ENCODE data around the gene FOXL1.

Gene FOXL1

GRCh38 chr16:86608301-86608747, 30.0 kb downstream of the FOXL1 start:
- DNase-seq, result no peak

- DNase-seq, result no peak
Measured at GRCh38 chr16:86609115-86609514, 30.8 kb downstream of the FOXL1 start.

- DNase-seq, result no peak
Measured at GRCh38 chr16:86609661-86610060, 31.3 kb downstream of the FOXL1 start.

- DNase-seq, result peak; percentile 2
Measured at GRCh38 chr16:86610779-86611524, 32.6 kb downstream of the FOXL1 start.

GRCh38 chr16:86611525-86611855, 33.1 kb downstream of the FOXL1 start:
- DNase-seq, result no peak

GRCh38 chr16:86611941-86612340, 33.6 kb downstream of the FOXL1 start:
- DNase-seq, result no peak

GRCh38 chr16:86614699-86615098, 36.4 kb downstream of the FOXL1 start:
- no peak for DNase-seq

GRCh38 chr16:86616906-86617305, 38.6 kb downstream of the FOXL1 start:
- no peak for DNase-seq

- DNase-seq, result no peak
Measured at GRCh38 chr16:86618431-86619238, 40.3 kb downstream of the FOXL1 start.

GRCh38 chr16:86619239-86619794, 41.0 kb downstream of the FOXL1 start:
- DNase-seq, result no peak

- no peak for DNase-seq
Measured at GRCh38 chr16:86620184-86620583, 41.8 kb downstream of the FOXL1 start.

- DNase-seq, result no peak
Measured at GRCh38 chr16:86621966-86622365, 43.6 kb downstream of the FOXL1 start.

GRCh38 chr16:86622700-86623615, 44.6 kb downstream of the FOXL1 start:
- no peak for DNase-seq

- no peak for DNase-seq
Measured at GRCh38 chr16:86625029-86625428, 46.7 kb downstream of the FOXL1 start.

GRCh38 chr16:86625821-86626220, 47.5 kb downstream of the FOXL1 start:
- DNase-seq, result no peak

GRCh38 chr16:86626284-86626683, 47.9 kb downstream of the FOXL1 start:
- DNase-seq, result no peak

GRCh38 chr16:86626966-86627365, 48.6 kb downstream of the FOXL1 start:
- no peak for DNase-seq

- no peak for DNase-seq
Measured at GRCh38 chr16:86628614-86629013, 50.3 kb downstream of the FOXL1 start.

- no peak for DNase-seq
Measured at GRCh38 chr16:86630471-86630870, 52.1 kb downstream of the FOXL1 start.

- no peak for DNase-seq
Measured at GRCh38 chr16:86631444-86631843, 53.1 kb downstream of the FOXL1 start.
